ENCODE measurements around the gene ST7.

DNA sequence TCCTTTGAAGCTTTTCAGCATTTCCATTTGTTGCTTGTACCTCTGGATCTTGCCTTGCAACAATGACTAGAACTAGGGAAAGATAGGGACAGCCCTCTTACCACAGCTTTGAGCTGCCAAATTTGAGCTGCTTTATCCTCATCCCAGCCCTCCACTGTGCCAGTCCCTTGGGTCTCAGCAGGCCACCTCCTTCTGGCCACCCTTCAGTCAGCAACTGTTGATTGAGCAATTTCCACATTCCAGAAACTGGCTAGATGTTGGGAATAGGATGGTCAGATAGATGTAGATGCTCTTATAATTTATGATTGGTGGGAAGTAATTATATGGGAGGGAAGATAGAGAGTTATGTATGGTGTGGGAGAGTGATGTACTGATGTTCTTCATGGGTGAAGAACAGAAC lies 100.1 kb downstream of the ST7 start:
- TF ChIP-seq, protein P1, sequence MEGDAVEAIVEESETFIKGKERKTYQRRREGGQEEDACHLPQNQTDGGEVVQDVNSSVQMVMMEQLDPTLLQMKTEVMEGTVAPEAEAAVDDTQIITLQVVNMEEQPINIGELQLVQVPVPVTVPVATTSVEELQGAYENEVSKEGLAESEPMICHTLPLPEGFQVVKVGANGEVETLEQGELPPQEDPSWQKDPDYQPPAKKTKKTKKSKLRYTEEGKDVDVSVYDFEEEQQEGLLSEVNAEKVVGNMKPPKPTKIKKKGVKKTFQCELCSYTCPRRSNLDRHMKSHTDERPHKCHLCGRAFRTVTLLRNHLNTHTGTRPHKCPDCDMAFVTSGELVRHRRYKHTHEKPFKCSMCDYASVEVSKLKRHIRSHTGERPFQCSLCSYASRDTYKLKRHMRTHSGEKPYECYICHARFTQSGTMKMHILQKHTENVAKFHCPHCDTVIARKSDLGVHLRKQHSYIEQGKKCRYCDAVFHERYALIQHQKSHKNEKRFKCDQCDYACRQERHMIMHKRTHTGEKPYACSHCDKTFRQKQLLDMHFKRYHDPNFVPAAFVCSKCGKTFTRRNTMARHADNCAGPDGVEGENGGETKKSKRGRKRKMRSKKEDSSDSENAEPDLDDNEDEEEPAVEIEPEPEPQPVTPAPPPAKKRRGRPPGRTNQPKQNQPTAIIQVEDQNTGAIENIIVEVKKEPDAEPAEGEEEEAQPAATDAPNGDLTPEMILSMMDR (IDR thresholded peaks at IDR 0.05; ENCODE audit: control extremely low read depth in 1 of 3, insufficient read depth in 1 of 3, low read depth in 1 of 3, low read length in 3 of 3): no peak
- TF ChIP-seq CREB1 (IDR thresholded peaks at IDR 0.05): no peak
- no peak for TF ChIP-seq GABPA (IDR thresholded peaks at IDR 0.05; ENCODE audit: borderline replicate concordance, insufficient read depth, low read length)
- TF ChIP-seq EZH2 (IDR thresholded peaks at IDR 0.05; ENCODE audit: low read depth, low read length, severe bottlenecking): no peak
- no peak for TF ChIP-seq SAP30 (IDR thresholded peaks at IDR 0.05; ENCODE audit: insufficient read depth, insufficient replicate concordance, low read length)
- no peak for TF ChIP-seq NANOG (IDR thresholded peaks at IDR 0.05; ENCODE audit: insufficient read depth, low read depth, low read length, poor library complexity, severe bottlenecking)
- no peak for TF ChIP-seq NRF1 (IDR thresholded peaks at IDR 0.05; ENCODE audit: low read depth, low read length)
- no peak for TF ChIP-seq SP2 (IDR thresholded peaks at IDR 0.05; ENCODE audit: low read length)
- no peak for TF ChIP-seq JUN (IDR thresholded peaks at IDR 0.05; ENCODE audit: low read depth, low read length)

All from H1 (cell line).